Activated CD4-positive, alpha-beta memory T cell treated with anti-CD3 and anti-CD28 coated beads for 36 hours (primary cell): Measurements from ENCODE around the gene MASP1. TPM values are rescaled to one million over a fixed set of nuclear protein-coding genes. Genes with fewer than 3 reads are reported as not detected.

Source experiments
- CTCF ChIA-PET: fragments of 350-600 bp; sonication (Branson Sonifier 250); formaldehyde crosslinking; loops from one replicate; lab custom pipeline; 2021; ENCODE audit warnings: antibody characterized with exemption, inconsistent platforms; lab: Charles Lee
- POLR2A ChIA-PET: fragments of 350-600 bp; sonication (Branson Sonifier 250); formaldehyde crosslinking; loops from one replicate; lab custom pipeline; 2021; ENCODE audit warnings: antibody characterized with exemption; lab: Charles Lee
- DNase-seq: peaks from one replicate; pipeline ENCODE4 v3.0.0-alpha.2; 2020
- H3K27ac Mint-ChIP-seq: one replicate; pipeline ENCODE4 v1.8.0; 2021; ENCODE audit warnings: mixed read lengths
- H3K27me3 Mint-ChIP-seq: one replicate; pipeline ENCODE4 v1.8.0; 2021; ENCODE audit warnings: mixed read lengths
- H3K36me3 Mint-ChIP-seq: one replicate; pipeline ENCODE4 v1.8.0; 2021; ENCODE audit warnings: mixed read lengths
- H3K4me1 Mint-ChIP-seq: one replicate; pipeline ENCODE4 v1.8.0; 2021; ENCODE audit warnings: low read depth, mixed read lengths
- H3K4me3 Mint-ChIP-seq: one replicate; pipeline ENCODE4 v1.8.0; 2021; ENCODE audit warnings: mild to moderate bottlenecking, mixed read lengths
- H3K9me3 Mint-ChIP-seq: one replicate; pipeline ENCODE4 v1.8.0; 2021; ENCODE audit warnings: mixed read lengths
- intact Hi-C: fragments of 100-400 bp; cut with micrococcal nuclease; formaldehyde crosslinking; loops from one replicate; pipeline ENCODE4 v1.15.1; 2023
- total RNA-seq, 2 experiments: library from RNA; stranded (reverse); gene quantifications; one replicate each; pipeline ENCODE4 v1.2.3, GENCODE V29; 2021

The MASP1 gene
- total RNA-seq, 2 experiments from 2014 or later: not detected

DNA sequence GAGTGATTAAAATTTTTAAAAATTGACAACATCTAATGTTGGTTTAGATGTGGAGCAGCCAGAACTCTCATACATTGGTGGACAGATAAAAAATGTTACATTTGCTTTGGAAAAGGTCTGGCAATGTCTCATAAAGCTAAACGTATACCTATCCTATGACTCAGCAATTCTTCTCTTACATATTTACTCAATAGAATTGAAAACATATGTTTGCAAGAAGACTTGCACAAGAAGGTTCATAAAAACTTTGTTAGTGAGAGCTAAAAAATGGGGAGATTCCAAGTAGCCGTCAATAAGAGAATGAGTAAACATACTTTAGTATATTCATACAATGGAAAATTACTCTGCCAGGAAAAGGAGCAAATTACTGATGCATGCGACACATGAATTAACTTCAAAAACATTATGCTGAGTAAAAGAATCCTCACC, 30.0 kb downstream of the MASP1 start:
- intact Hi-C loops: no loop called here
- DNase-seq: no peak
- H3K27ac Mint-ChIP-seq: no peak overlapping the region
- peaks cover 15% of the 10 kb centered on the region for H3K27me3 Mint-ChIP-seq
- H3K4me3 Mint-ChIP-seq: no peak overlapping the region
- POLR2A ChIA-PET: no interaction called here
- H3K36me3 Mint-ChIP-seq: no peaks in the 10 kb centered on the region
- H3K4me1 Mint-ChIP-seq: no peaks in the 10 kb centered on the region
- CTCF ChIA-PET: no interaction called here
- H3K9me3 Mint-ChIP-seq: no peaks in the 10 kb centered on the region

GRCh38 chr3:187259171-187259570, 32.4 kb downstream of the MASP1 start:
- H3K27ac Mint-ChIP-seq: no peak overlapping the region
- no peak overlapping the region for H3K4me3 Mint-ChIP-seq
- CTCF ChIA-PET: no interaction called here
- no peaks in the 10 kb centered on the region for H3K9me3 Mint-ChIP-seq
- H3K36me3 Mint-ChIP-seq: no peaks in the 10 kb centered on the region
- intact Hi-C loops: no loop called here
- H3K4me1 Mint-ChIP-seq: no peaks in the 10 kb centered on the region
- DNase-seq: no peak
- H3K27me3 Mint-ChIP-seq: peaks cover 13% of the 10 kb centered on the region
- POLR2A ChIA-PET: no interaction called here

DNA sequence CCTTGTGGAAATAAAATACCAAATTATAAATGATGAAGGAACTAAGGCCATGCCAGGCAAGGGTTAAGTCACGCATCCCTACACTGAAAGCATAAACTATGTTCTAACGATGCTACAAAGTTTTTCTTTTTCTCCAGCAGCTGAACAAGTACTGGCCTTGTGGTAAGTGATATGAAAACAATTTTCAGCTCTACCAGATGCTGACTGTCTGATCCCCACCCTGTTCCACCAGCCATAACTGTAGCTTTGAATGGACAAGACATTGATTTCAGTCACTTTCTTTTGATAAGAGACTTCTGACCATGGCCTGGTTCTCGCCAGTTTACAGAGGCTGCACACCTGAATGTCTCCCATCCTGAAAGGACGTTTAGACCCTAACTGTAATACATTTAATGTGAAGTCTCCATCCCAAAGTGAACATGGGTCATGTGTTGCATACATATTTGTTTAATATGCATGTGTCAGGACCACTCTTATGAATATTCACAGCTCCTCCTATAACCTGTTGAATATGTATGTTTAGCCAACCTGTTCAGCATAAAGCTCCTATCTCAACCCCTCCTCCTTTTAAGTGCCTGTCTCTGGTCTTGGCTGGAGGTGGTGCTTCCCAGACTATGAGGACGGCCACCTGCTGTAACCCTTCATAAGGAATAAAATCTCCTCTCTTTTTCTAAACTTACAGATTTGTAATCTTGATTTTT, 33.4 kb downstream of the MASP1 start:
- H3K4me3 Mint-ChIP-seq: no peak overlapping the region
- no peak for DNase-seq
- ChIA-PET CTCF (no interaction called here), POLR2A (no interaction called here)
- H3K36me3 Mint-ChIP-seq: no peaks in the 10 kb centered on the region
- no peaks in the 10 kb centered on the region for H3K4me1 Mint-ChIP-seq
- no peak overlapping the region for H3K27ac Mint-ChIP-seq
- intact Hi-C loops: no loop called here
- peaks cover 11% of the 10 kb centered on the region for H3K27me3 Mint-ChIP-seq
- H3K9me3 Mint-ChIP-seq: no peaks in the 10 kb centered on the region

GRCh38 chr3:187257471-187257870, 34.1 kb downstream of the MASP1 start:
- H3K9me3 Mint-ChIP-seq: no peaks in the 10 kb centered on the region
- no peaks in the 10 kb centered on the region for H3K36me3 Mint-ChIP-seq
- H3K4me3 Mint-ChIP-seq: no peak overlapping the region
- H3K4me1 Mint-ChIP-seq: no peaks in the 10 kb centered on the region
- no peak overlapping the region for H3K27ac Mint-ChIP-seq
- peaks cover 9% of the 10 kb centered on the region for H3K27me3 Mint-ChIP-seq
- intact Hi-C loops: no loop called here
- CTCF ChIA-PET: no interaction called here
- no peak for DNase-seq
- POLR2A ChIA-PET: no interaction called here

DNA sequence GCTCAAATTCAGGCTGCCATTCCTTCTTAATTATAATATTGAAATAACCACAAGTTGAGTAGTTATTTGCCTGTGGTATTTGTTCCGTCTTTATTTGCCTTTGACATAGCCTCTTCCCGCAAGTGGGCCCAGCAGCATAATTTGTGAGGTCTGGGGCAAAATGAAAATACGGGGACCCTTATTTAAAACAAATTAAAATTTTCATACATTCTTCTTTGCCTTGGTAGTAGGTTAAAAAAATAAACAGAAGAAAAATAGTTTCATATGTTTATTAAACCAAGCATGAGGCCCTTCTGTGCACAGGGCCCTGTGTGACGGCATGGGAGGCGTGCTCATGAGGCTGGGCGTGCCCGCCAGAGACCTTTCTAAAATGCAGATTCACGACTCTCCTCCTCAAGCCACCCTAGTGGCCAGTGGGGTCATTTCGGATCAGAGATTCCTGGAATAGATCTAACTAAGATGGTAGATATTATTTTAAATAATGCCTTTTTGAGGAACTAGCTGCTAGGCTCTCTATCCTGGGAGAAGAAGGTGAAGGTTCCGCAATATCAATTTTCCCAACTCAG, 35.4 kb downstream of the MASP1 start:
- no peak for DNase-seq
- H3K9me3 Mint-ChIP-seq: no peaks in the 10 kb centered on the region
- ChIA-PET POLR2A (no interaction called here), CTCF (interaction anchor here (0.9 kb wide), 1 partner anchor 38 kb away, joined by 3 read pairs; no protein-coding TSS in a partner anchor)
- no peak overlapping the region for H3K4me3 Mint-ChIP-seq
- H3K27me3 Mint-ChIP-seq: peaks cover 3% of the 10 kb centered on the region
- no peaks in the 10 kb centered on the region for H3K36me3 Mint-ChIP-seq
- intact Hi-C loops: no loop called here
- H3K4me1 Mint-ChIP-seq: no peaks in the 10 kb centered on the region
- H3K27ac Mint-ChIP-seq: no peak overlapping the region

GRCh38 chr3:187255314-187255713, 36.2 kb downstream of the MASP1 start:
- intact Hi-C loops: no loop called here
- CTCF ChIA-PET: interaction anchor here (0.9 to 1.6 kb wide), 2 partner anchors 11 to 37 kb away, joined by 3 read pairs; no protein-coding TSS in a partner anchor

GRCh38 chr3:187252311-187252710, 39.2 kb downstream of the MASP1 start:
- intact Hi-C loops: no loop called here
- H3K27ac Mint-ChIP-seq: no peak overlapping the region
- no peak overlapping the region for H3K4me3 Mint-ChIP-seq
- ChIA-PET CTCF (no interaction called here), POLR2A (interaction anchor here (0.7 kb wide), 1 partner anchor 554 kb away, joined by 3 read pairs; no protein-coding TSS in a partner anchor)
- no peaks in the 10 kb centered on the region for H3K36me3 Mint-ChIP-seq
- peaks cover 5% of the 10 kb centered on the region for H3K4me1 Mint-ChIP-seq
- no peaks in the 10 kb centered on the region for H3K9me3 Mint-ChIP-seq
- no peak for DNase-seq
- H3K27me3 Mint-ChIP-seq: no peaks in the 10 kb centered on the region

More at GRCh38 chr3:187255314-187255713, 36.2 kb downstream of the MASP1 start:
- Mint-ChIP-seq H3K4me1 (no peaks in the 10 kb centered on the region), H3K27me3 (peaks cover 3% of the 10 kb centered on the region), H3K27ac (no peak overlapping the region), H3K4me3 (no peak overlapping the region), H3K36me3 (no peaks in the 10 kb centered on the region), H3K9me3 (no peaks in the 10 kb centered on the region)
- POLR2A ChIA-PET: no interaction called here
- no peak for DNase-seq

GRCh38 chr3:187251599-187251998, 39.9 kb downstream of the MASP1 start:
- CTCF ChIA-PET: no interaction called here
- intact Hi-C loops: no loop called here
- DNase-seq: no peak
- Mint-ChIP-seq H3K9me3 (no peaks in the 10 kb centered on the region), H3K27ac (no peak overlapping the region), H3K36me3 (no peaks in the 10 kb centered on the region), H3K4me3 (no peak overlapping the region), H3K27me3 (no peaks in the 10 kb centered on the region), H3K4me1 (peaks cover 7% of the 10 kb centered on the region)
- POLR2A ChIA-PET: interaction anchor here (0.7 kb wide), 1 partner anchor 553 kb away, joined by 3 read pairs; no protein-coding TSS in a partner anchor

GRCh38 chr3:187247398-187247797, 44.1 kb downstream of the MASP1 start:
- POLR2A ChIA-PET: no interaction called here
- Mint-ChIP-seq H3K9me3 (no peaks in the 10 kb centered on the region), H3K27me3 (no peaks in the 10 kb centered on the region), H3K36me3 (no peaks in the 10 kb centered on the region), H3K4me1 (peaks cover 7% of the 10 kb centered on the region), H3K4me3 (no peak overlapping the region), H3K27ac (no peak overlapping the region)
- no peak for DNase-seq
- CTCF ChIA-PET: no interaction called here
- intact Hi-C loops: no loop called here

DNA sequence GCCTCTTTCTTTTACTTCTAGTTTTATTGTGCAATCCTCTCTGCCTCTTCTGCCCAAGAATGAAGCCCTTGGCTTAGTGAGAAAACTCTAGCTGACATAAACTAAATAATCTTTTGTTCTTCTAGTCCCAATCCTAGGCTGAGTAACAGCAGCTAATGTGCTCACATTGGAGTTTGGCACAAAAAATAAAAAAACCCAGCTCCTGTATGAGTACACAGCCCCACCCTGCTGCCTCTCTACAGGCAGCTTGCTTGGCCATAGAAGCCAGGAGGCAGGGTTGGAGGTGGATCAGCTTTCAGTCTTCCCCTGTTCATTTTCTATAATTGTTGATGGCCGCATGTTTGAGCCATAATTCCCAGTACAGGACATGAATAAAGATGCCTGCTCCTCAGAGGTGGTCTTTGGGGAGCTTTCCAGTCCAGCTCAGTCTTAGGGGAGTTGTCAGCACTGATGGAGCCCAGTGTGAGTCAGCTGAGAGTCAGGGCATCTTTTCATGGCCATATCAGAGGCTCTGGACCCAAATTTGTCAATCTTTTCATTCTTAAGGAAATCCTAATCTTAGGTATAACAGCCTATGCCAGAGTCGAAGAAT, 47.5 kb downstream of the MASP1 start:
- ChIA-PET POLR2A (interaction anchor here (0.8 kb wide), 1 partner anchor 85 kb away, joined by 3 read pairs; no protein-coding TSS in a partner anchor), CTCF (no interaction called here)
- intact Hi-C loops: no loop called here
- H3K27ac Mint-ChIP-seq: no peak overlapping the region
- H3K4me3 Mint-ChIP-seq: no peak overlapping the region
- H3K4me1 Mint-ChIP-seq: peaks cover 7% of the 10 kb centered on the region
- peaks cover 6% of the 10 kb centered on the region for H3K9me3 Mint-ChIP-seq
- no peaks in the 10 kb centered on the region for H3K27me3 Mint-ChIP-seq
- no peak for DNase-seq
- no peaks in the 10 kb centered on the region for H3K36me3 Mint-ChIP-seq

DNA sequence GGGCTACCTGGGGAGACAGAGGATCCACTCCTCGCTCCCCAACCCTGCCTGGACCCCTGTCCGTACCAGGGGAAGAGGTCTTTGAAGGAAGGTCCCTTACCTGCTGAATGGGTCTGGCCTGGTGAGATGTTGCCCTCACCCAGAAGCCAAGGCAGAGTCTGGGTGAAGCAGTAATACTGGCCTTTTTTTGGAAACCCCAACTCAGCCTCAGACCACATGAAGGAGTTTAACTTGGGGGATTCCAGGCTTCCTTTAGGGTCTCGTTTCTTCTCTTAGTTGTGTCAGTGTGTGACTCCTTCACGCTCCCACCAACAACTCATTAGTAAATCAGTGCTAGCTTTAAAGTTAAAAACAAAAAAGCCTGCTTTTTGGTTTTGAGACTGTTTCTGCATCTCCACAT, 48.6 kb downstream of the MASP1 start:
- no peak for DNase-seq
- Mint-ChIP-seq H3K36me3 (no peaks in the 10 kb centered on the region), H3K27ac (no peak overlapping the region), H3K9me3 (peaks cover 6% of the 10 kb centered on the region), H3K27me3 (no peaks in the 10 kb centered on the region), H3K4me1 (peaks cover 7% of the 10 kb centered on the region), H3K4me3 (no peak overlapping the region)
- ChIA-PET POLR2A (no interaction called here), CTCF (no interaction called here)
- intact Hi-C loops: no loop called here

GRCh38 chr3:187242435-187242834, 49.1 kb downstream of the MASP1 start:
- H3K27me3 Mint-ChIP-seq: no peaks in the 10 kb centered on the region
- H3K27ac Mint-ChIP-seq: no peak overlapping the region
- H3K36me3 Mint-ChIP-seq: no peaks in the 10 kb centered on the region
- intact Hi-C loops: no loop called here
- peaks cover 6% of the 10 kb centered on the region for H3K9me3 Mint-ChIP-seq
- H3K4me1 Mint-ChIP-seq: peaks cover 4% of the 10 kb centered on the region
- CTCF ChIA-PET: no interaction called here
- no peak for DNase-seq
- POLR2A ChIA-PET: no interaction called here
- no peak overlapping the region for H3K4me3 Mint-ChIP-seq
